ENCODE measurements around the gene DNAJC16. TPM values are rescaled to one million over a fixed set of nuclear protein-coding genes. Genes with fewer than 3 reads are reported as not detected.
"Not testable (repeated sequence)": the region's sequence is repeated elsewhere in the genome, so short reads cannot be mapped to it uniquely, and the experiment has no call there.

The DNAJC16 gene
- total RNA-seq, 1 experiment from 2014 or later, result 18.2 TPM

- CTCF ChIA-PET, result no interaction called here
Measured at GRCh38 chr1:15488371-15488770, 38.3 kb upstream of the DNAJC16 start.

GRCh38 chr1:15489052-15489736, 37.5 kb upstream of the DNAJC16 start:
- H3K4me3 Mint-ChIP-seq (ENCODE audit: low read depth, unreplicated experiment), result no peak overlapping the region
- H3K4me1 Mint-ChIP-seq (ENCODE audit: low read depth, unreplicated experiment), result no peaks in the 10 kb centered on the region
- no TSS peak for BruUV-seq (replicated peaks)
- H3K9me3 Mint-ChIP-seq (ENCODE audit: low read depth, unreplicated experiment), result no peaks in the 10 kb centered on the region
- no peaks in the 10 kb centered on the region for H3K36me3 Mint-ChIP-seq (ENCODE audit: insufficient read depth, unreplicated experiment)
- no peak overlapping the region for H3K27ac Mint-ChIP-seq (ENCODE audit: unreplicated experiment)
- H3K27me3 Mint-ChIP-seq (ENCODE audit: unreplicated experiment), result no peaks in the 10 kb centered on the region
- no peak for DNase-seq
- intact Hi-C loops (cut with micrococcal nuclease; ENCODE audit: unreplicated experiment), result no loop called here
- CTCF ChIA-PET, result no interaction called here
- TF ChIP-seq, protein P1, sequence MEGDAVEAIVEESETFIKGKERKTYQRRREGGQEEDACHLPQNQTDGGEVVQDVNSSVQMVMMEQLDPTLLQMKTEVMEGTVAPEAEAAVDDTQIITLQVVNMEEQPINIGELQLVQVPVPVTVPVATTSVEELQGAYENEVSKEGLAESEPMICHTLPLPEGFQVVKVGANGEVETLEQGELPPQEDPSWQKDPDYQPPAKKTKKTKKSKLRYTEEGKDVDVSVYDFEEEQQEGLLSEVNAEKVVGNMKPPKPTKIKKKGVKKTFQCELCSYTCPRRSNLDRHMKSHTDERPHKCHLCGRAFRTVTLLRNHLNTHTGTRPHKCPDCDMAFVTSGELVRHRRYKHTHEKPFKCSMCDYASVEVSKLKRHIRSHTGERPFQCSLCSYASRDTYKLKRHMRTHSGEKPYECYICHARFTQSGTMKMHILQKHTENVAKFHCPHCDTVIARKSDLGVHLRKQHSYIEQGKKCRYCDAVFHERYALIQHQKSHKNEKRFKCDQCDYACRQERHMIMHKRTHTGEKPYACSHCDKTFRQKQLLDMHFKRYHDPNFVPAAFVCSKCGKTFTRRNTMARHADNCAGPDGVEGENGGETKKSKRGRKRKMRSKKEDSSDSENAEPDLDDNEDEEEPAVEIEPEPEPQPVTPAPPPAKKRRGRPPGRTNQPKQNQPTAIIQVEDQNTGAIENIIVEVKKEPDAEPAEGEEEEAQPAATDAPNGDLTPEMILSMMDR (IDR thresholded peaks at IDR 0.05; ENCODE audit: unreplicated experiment), result no peak

More at GRCh38 chr1:15488371-15488770, 38.3 kb upstream of the DNAJC16 start:
- no peak overlapping the region for H3K4me3 Mint-ChIP-seq (ENCODE audit: low read depth, unreplicated experiment)
- no peaks in the 10 kb centered on the region for H3K4me1 Mint-ChIP-seq (ENCODE audit: low read depth, unreplicated experiment)
- BruUV-seq (replicated peaks), result no TSS peak
- TF ChIP-seq, protein P1 (IDR thresholded peaks at IDR 0.05; ENCODE audit: unreplicated experiment), result no peak
- DNase-seq, result no peak
- no peaks in the 10 kb centered on the region for H3K36me3 Mint-ChIP-seq (ENCODE audit: insufficient read depth, unreplicated experiment)
- no peaks in the 10 kb centered on the region for H3K9me3 Mint-ChIP-seq (ENCODE audit: low read depth, unreplicated experiment)
- no peak overlapping the region for H3K27ac Mint-ChIP-seq (ENCODE audit: unreplicated experiment)
- intact Hi-C loops (cut with micrococcal nuclease; ENCODE audit: unreplicated experiment), result no loop called here
- H3K27me3 Mint-ChIP-seq (ENCODE audit: unreplicated experiment), result no peaks in the 10 kb centered on the region

- H3K27me3 Mint-ChIP-seq (ENCODE audit: unreplicated experiment); H3K9me3 Mint-ChIP-seq (ENCODE audit: low read depth, unreplicated experiment); H3K36me3 Mint-ChIP-seq (ENCODE audit: insufficient read depth, unreplicated experiment); DNase-seq; H3K27ac Mint-ChIP-seq (ENCODE audit: unreplicated experiment); CTCF ChIA-PET; H3K4me3 Mint-ChIP-seq (ENCODE audit: low read depth, unreplicated experiment); H3K4me1 Mint-ChIP-seq (ENCODE audit: low read depth, unreplicated experiment); intact Hi-C loops (cut with micrococcal nuclease; ENCODE audit: unreplicated experiment); BruUV-seq (replicated peaks): not testable (repeated sequence)
Measured at GRCh38 chr1:15491010-15491409, 35.6 kb upstream of the DNAJC16 start.

DNA sequence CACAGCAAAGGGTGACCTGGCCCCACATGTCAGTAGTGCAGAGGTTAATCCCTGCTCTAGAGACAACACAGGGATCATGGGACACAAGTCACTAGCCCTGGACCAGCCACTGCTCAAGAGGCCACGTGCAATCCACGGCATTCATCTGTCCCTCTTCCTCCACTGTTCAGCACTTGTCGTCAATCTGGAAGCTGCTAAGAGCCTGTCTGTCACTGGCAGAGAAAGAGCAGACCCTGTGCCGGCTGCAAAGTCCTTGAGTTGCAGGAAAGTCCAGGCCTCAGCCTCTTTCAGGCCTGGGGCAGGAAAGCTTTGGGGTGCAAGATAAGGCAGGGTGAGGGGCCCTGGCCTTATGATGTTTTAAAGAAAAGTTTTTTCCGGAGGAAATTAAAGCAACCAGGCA, 34.1 kb upstream of the DNAJC16 start:
- CTCF ChIA-PET, result no interaction called here
- no peak overlapping the region for H3K27ac Mint-ChIP-seq (ENCODE audit: unreplicated experiment)
- H3K36me3 Mint-ChIP-seq (ENCODE audit: insufficient read depth, unreplicated experiment), result no peaks in the 10 kb centered on the region
- no peaks in the 10 kb centered on the region for H3K4me1 Mint-ChIP-seq (ENCODE audit: low read depth, unreplicated experiment)
- no peaks in the 10 kb centered on the region for H3K27me3 Mint-ChIP-seq (ENCODE audit: unreplicated experiment)
- BruUV-seq (replicated peaks), result no TSS peak
- H3K4me3 Mint-ChIP-seq (ENCODE audit: low read depth, unreplicated experiment), result no peak overlapping the region
- intact Hi-C loops (cut with micrococcal nuclease; ENCODE audit: unreplicated experiment), result no loop called here
- TF ChIP-seq, protein P1 (IDR thresholded peaks at IDR 0.05; ENCODE audit: unreplicated experiment), result no peak
- DNase-seq, result no peak
- H3K9me3 Mint-ChIP-seq (ENCODE audit: low read depth, unreplicated experiment), result no peaks in the 10 kb centered on the region

DNA sequence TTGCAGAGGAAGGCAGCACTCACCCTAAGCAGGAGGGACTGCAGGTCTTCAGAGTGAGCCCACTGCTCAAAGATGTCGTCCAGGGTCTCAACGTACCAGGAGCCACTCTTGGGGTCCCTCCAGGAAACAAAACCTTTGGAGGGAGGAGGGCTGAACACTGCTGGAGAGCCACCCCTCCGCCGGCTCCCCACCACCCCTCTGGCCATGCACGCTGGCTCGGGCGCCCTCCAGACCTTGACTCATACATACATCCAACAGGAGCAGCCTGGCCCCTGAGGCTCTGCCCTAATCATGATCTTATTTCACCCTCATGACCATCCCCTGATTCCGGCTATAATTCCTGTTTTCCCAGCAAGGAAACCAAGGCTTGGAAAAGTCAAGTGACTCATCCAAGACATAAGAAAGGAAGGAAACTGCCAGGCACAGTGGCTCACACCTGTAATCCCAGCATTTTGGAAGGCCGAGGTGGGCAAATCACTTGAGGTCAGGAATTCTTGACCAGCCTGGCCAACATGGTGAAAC, 32.7 kb upstream of the DNAJC16 start:
- DNase-seq, result no peak
- CTCF ChIA-PET, result no interaction called here
- H3K27ac Mint-ChIP-seq (ENCODE audit: unreplicated experiment), result no peak overlapping the region
- H3K4me1 Mint-ChIP-seq (ENCODE audit: low read depth, unreplicated experiment), result no peaks in the 10 kb centered on the region
- intact Hi-C loops (cut with micrococcal nuclease; ENCODE audit: unreplicated experiment), result no loop called here
- H3K36me3 Mint-ChIP-seq (ENCODE audit: insufficient read depth, unreplicated experiment), result no peaks in the 10 kb centered on the region
- BruUV-seq (replicated peaks), result no TSS peak
- H3K4me3 Mint-ChIP-seq (ENCODE audit: low read depth, unreplicated experiment), result no peak overlapping the region
- TF ChIP-seq, protein P1 (IDR thresholded peaks at IDR 0.05; ENCODE audit: unreplicated experiment), result no peak
- H3K27me3 Mint-ChIP-seq (ENCODE audit: unreplicated experiment), result no peaks in the 10 kb centered on the region
- no peaks in the 10 kb centered on the region for H3K9me3 Mint-ChIP-seq (ENCODE audit: low read depth, unreplicated experiment)
